HCT116 (cell line): Measurements from ENCODE around the gene UMODL1. TPM values are rescaled to one million over a fixed set of nuclear protein-coding genes. Genes with fewer than 3 reads are reported as not detected.

Experiments used
- ATAC-seq: fragments of 200-7000 bp; cut with Tn5 transposase; 2 replicates; pipeline ENCODE4 v1.9.1; 2020; ENCODE audit warnings: mild to moderate bottlenecking, moderate library complexity
- BruUV-seq: library from RNA; stranded (reverse); fragments of 400-500 nt; replicated peaks from 2 replicates; lab custom pipeline; 2021; lab: Mats Ljungman, UMichigan
- CTCF ChIA-PET: fragments of 300-600 bp; sonication (Branson Sonifier 250); formaldehyde crosslinking; loops from one replicate; lab custom pipeline; 2021; ENCODE audit warnings: antibody characterized with exemption; lab: Charles Lee
- POLR2A ChIA-PET: fragments of 300-600, 350-600 bp; sonication (Branson Sonifier 250); formaldehyde crosslinking; loops from one replicate; lab custom pipeline; 2021; ENCODE audit warnings: antibody characterized with exemption; lab: Charles Lee
- RAD21 ChIA-PET, 2 experiments: fragments of 300-600 bp; sonication (Branson Sonifier 250); formaldehyde crosslinking; loops; one replicate each; lab custom pipeline; 2023; ENCODE audit warnings: low total read pairs in 2 of 2; ENCODE audit not compliant: uncharacterized antibody in 2 of 2, unreplicated experiment in 2 of 2, low non-redundant PET in 1 of 2; lab: Charles Lee
- DNase-seq: peaks from one replicate; pipeline ENCODE4 v3.0.0-alpha.2; 2010; ENCODE audit warnings: low read depth, low spot score
- H2AFZ ChIP-seq: fragments of 200-600 bp; shearing (Covaris generic), sonication (generic); 2 replicates; pipeline ENCODE4 v1.6.1; 2017; ENCODE audit warnings: low read depth, mixed run types, mixed read lengths, antibody characterized with exemption, low read length; ENCODE audit not compliant: poor library complexity, severe bottlenecking
- H3K27ac ChIP-seq: 2 replicates; pipeline ENCODE4 v1.5.1; 2012; ENCODE audit warnings: low read depth, low read length
- H3K27me3 ChIP-seq: fragments of 200-600 bp; sonication (generic); 2 replicates; pipeline ENCODE4 v1.6.1; 2016; ENCODE audit warnings: mixed run types, low read length, mixed read lengths; ENCODE audit not compliant: insufficient read depth
- H3K36me3 ChIP-seq, 2 experiments: fragments of 200-500 bp in 1 of 2; fragments of 200-600 bp in 1 of 2; sonication (Bioruptor generic) in 1 of 2; sonication (generic) in 1 of 2; 2 replicates each; pipeline versions ENCODE4 v1.5.1 to v1.6.1; 2014 to 2016; ENCODE audit warnings: low read length in 2 of 2, inconsistent platforms in 1 of 2, mixed read lengths in 1 of 2, mixed run types in 1 of 2; ENCODE audit not compliant: insufficient read depth in 2 of 2, control insufficient read depth in 1 of 2
- H3K4me1 ChIP-seq, 2 experiments: fragments of 200-600 bp in 1 of 2; sonication (generic) in 1 of 2; 2 replicates each; pipeline versions ENCODE4 v1.5.1 to v1.6.1; 2012 to 2017; ENCODE audit warnings: low read length in 2 of 2, inconsistent platforms in 1 of 2, mild to moderate bottlenecking in 1 of 2, mixed read lengths in 1 of 2, mixed run types in 1 of 2, moderate library complexity in 1 of 2; ENCODE audit not compliant: insufficient read depth in 2 of 2, control insufficient read depth in 1 of 2
- H3K4me2 ChIP-seq: fragments of 200-600 bp; sonication (generic); 2 replicates; pipeline ENCODE4 v1.6.1; 2017; ENCODE audit warnings: mixed run types, low read length, mixed read lengths
- H3K4me3 ChIP-seq, 2 experiments: fragments of 200-600 bp in 1 of 2; sonication (generic) in 1 of 2; replicated peaks in 1 of 2; 2 replicates each; pipeline ENCODE4 v1.5.1; 2011 to 2016; ENCODE audit warnings: low read length in 2 of 2, control low read depth in 1 of 2, low read depth in 1 of 2, mild to moderate bottlenecking in 1 of 2, mixed read lengths in 1 of 2, mixed run types in 1 of 2
- H3K79me2 ChIP-seq: fragments of 200-600 bp; sonication (generic); 2 replicates; pipeline ENCODE4 v1.6.1; 2017; ENCODE audit warnings: mild to moderate bottlenecking, mixed run types, low read length, moderate library complexity, mixed read lengths; ENCODE audit not compliant: insufficient read depth
- H3K9ac ChIP-seq: fragments of 200-600 bp; sonication (generic); 2 replicates; pipeline ENCODE4 v1.6.1; 2016; ENCODE audit warnings: low read length, mixed read lengths
- H3K9me2 ChIP-seq: fragments of 200-600 bp; sonication (generic), shearing (Covaris generic); 2 replicates; pipeline ENCODE4 v1.6.1; 2017; ENCODE audit warnings: mixed run types, mild to moderate bottlenecking, moderate library complexity; ENCODE audit not compliant: insufficient read depth
- H3K9me3 ChIP-seq, 2 experiments: fragments of 200-500 bp in 1 of 2; fragments of 200-600 bp in 1 of 2; sonication (Bioruptor generic) in 1 of 2; sonication (generic) in 1 of 2; 2 replicates each; pipeline ENCODE4 v1.6.1; 2014 to 2017; ENCODE audit warnings: low read length in 2 of 2, mixed read lengths in 2 of 2, inconsistent platforms in 1 of 2, low read depth in 1 of 2, mild to moderate bottlenecking in 1 of 2, mixed run types in 1 of 2, moderate library complexity in 1 of 2; ENCODE audit not compliant: control insufficient read depth in 1 of 2, insufficient read depth in 1 of 2
- H4K20me1 ChIP-seq: fragments of 200-600 bp; sonication (generic), shearing (Covaris generic); 2 replicates; pipeline ENCODE4 v1.6.1; 2017; ENCODE audit warnings: mixed run types, mild to moderate bottlenecking, moderate library complexity; ENCODE audit not compliant: insufficient read depth
- CEBPB ChIP-seq: IDR thresholded peaks from 2 replicates; pipeline ENCODE4 v1.6.1; 2012; ENCODE audit warnings: low read depth
- EGR1 ChIP-seq: IDR thresholded peaks from 2 replicates; pipeline ENCODE4 v1.6.1; 2012; ENCODE audit warnings: low read depth
- ELF1 ChIP-seq: IDR thresholded peaks from 2 replicates; pipeline ENCODE4 v1.6.1; 2012; ENCODE audit warnings: low read depth, borderline replicate concordance
- EZH2 ChIP-seq: fragments of 200-600 bp; sonication (generic); IDR thresholded peaks from 2 replicates; pipeline ENCODE4 v1.6.1; 2017; ENCODE audit warnings: antibody characterized with exemption, mixed run types
- EZH2phosphoT487 ChIP-seq: fragments of 200-600 bp; IDR thresholded peaks from 2 replicates; pipeline ENCODE4 v1.6.1; 2018; ENCODE audit warnings: antibody characterized with exemption, borderline replicate concordance
- FOSL1 ChIP-seq: IDR thresholded peaks from 2 replicates; pipeline ENCODE4 v1.6.1; 2012; ENCODE audit warnings: low read depth
- JUND ChIP-seq: IDR thresholded peaks from 2 replicates; pipeline ENCODE4 v1.6.1; 2012
- POLR2A ChIP-seq: IDR thresholded peaks from 2 replicates; pipeline ENCODE4 v1.7.0; 2011; ENCODE audit warnings: borderline replicate concordance; ENCODE audit not compliant: insufficient read depth, insufficient read length; ENCODE audit errors: extremely low read depth
- TCF7L2 ChIP-seq: IDR thresholded peaks from 2 replicates; pipeline ENCODE4 v1.7.0; 2011; ENCODE audit warnings: borderline replicate concordance, inconsistent platforms; ENCODE audit not compliant: insufficient read depth, insufficient read length; ENCODE audit errors: extremely low read depth
- ZFX ChIP-seq: fragments of 450-650 bp; IDR thresholded peaks from 2 replicates; pipeline ENCODE4 v1.6.1; 2017
- intact Hi-C: fragments of 100-400 bp; cut with micrococcal nuclease; formaldehyde crosslinking; loops from 2 replicates; pipeline ENCODE4 v1.10.0; 2022
- total RNA-seq: library from RNA; stranded (reverse); gene quantifications from one replicate; pipeline ENCODE4 v1.2.1, GENCODE V29; 2021; ENCODE audit not compliant: unreplicated experiment
- TF ChIP-seq, protein P1 (sequence below): IDR thresholded peaks from 2 replicates; pipeline ENCODE4 v1.6.1; 2012
- TF ChIP-seq, protein P2 (sequence below), 3 experiments: fragments of 200-600 bp in 1 of 3; sonication (generic) in 1 of 3; IDR thresholded peaks in 2 of 3; conservative IDR thresholded peaks in 1 of 3; 2 replicates each; pipeline ENCODE4 v1.5.1; 2012 to 2017; ENCODE audit warnings: low read depth in 2 of 3, low read length in 2 of 3, antibody characterized with exemption in 1 of 3, borderline replicate concordance in 1 of 3, control low read depth in 1 of 3, mild to moderate bottlenecking in 1 of 3, mixed read lengths in 1 of 3, mixed run types in 1 of 3, moderate library complexity in 1 of 3; ENCODE audit not compliant: insufficient read depth in 1 of 3
- TF ChIP-seq, protein P3 (sequence below): IDR thresholded peaks from 2 replicates; pipeline ENCODE4 v1.6.1; 2011; ENCODE audit warnings: mild to moderate bottlenecking, low read length, moderate library complexity; ENCODE audit not compliant: insufficient replicate concordance; ENCODE audit errors: extremely low read depth
- TF ChIP-seq, protein P4 (sequence below): IDR thresholded peaks from 2 replicates; pipeline ENCODE4 v1.6.1; 2012

The UMODL1 gene
- total RNA-seq, 1 experiment from 2014 or later, result not detected

DNA sequence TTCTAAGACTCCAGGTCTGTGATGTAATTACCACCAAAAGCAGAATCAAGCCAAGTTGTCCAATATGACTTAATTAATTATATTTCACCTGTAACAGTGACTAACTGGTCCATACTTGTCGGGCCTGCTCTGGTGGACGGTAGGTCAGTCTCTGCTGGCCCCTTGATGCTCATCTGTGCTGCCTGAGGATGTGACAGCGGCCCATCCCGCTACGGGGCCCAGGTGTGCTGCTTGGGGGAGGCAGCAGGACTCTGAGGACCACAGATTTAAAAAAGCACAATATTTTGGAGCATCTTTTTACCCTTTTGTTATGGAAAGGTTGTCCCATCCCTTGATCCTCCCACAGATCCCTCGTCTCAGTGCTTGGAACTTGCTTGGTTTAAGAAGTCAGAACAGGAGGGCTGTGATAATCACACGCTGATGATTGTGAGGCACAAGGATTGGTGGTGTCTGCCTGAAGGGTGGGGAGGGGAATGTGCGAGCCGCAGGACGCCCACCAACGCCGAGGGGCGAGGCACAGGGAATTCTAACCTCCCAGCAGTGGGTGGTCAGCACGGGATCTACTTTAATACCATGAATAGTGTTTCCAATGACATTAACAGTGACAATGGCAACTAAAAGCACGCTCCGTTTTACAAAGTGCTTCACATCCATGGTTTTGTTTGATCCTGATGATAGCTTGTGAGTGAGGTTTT lies 27.8 kb upstream of the UMODL1 start:
- RAD21 ChIA-PET, result no interaction called here
- H2AFZ ChIP-seq, result no peak overlapping the region
- H4K20me1 ChIP-seq, result no peaks in the 10 kb centered on the region
- ATAC-seq (no peak), DNase-seq (no peak)
- H3K27me3 ChIP-seq, result no peaks in the 10 kb centered on the region
- H3K9ac ChIP-seq, result no peak overlapping the region
- intact Hi-C loops, result no loop called here
- TF ChIP-seq, protein P1, sequence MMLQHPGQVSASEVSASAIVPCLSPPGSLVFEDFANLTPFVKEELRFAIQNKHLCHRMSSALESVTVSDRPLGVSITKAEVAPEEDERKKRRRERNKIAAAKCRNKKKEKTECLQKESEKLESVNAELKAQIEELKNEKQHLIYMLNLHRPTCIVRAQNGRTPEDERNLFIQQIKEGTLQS, result no peak
- TF ChIP-seq POLR2A (no peak), EGR1 (no peak), FOSL1 (no peak), EZH2 (no peak)
- TF ChIP-seq, protein P2, sequence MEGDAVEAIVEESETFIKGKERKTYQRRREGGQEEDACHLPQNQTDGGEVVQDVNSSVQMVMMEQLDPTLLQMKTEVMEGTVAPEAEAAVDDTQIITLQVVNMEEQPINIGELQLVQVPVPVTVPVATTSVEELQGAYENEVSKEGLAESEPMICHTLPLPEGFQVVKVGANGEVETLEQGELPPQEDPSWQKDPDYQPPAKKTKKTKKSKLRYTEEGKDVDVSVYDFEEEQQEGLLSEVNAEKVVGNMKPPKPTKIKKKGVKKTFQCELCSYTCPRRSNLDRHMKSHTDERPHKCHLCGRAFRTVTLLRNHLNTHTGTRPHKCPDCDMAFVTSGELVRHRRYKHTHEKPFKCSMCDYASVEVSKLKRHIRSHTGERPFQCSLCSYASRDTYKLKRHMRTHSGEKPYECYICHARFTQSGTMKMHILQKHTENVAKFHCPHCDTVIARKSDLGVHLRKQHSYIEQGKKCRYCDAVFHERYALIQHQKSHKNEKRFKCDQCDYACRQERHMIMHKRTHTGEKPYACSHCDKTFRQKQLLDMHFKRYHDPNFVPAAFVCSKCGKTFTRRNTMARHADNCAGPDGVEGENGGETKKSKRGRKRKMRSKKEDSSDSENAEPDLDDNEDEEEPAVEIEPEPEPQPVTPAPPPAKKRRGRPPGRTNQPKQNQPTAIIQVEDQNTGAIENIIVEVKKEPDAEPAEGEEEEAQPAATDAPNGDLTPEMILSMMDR (IDR thresholded peaks at IDR 0.05 in 2 of 3, conservative IDR thresholded peaks at IDR 0.05 in 1 of 3; ENCODE audit: borderline replicate concordance in 1 of 3, insufficient read depth in 1 of 3, low read depth in 2 of 3, low read length in 2 of 3), result no peak
- no peak overlapping the region for H3K4me2 ChIP-seq
- no peak overlapping the region for H3K4me3 ChIP-seq
- POLR2A ChIA-PET, result interaction anchor here (1.4 kb wide), 1 partner anchor 34 kb away, joined by 3 read pairs; no protein-coding TSS in a partner anchor
- H3K9me3 ChIP-seq, result no peaks in the 10 kb centered on the region
- no peak overlapping the region for H3K27ac ChIP-seq
- peaks cover 11 to 20% of the 10 kb centered on the region in 2 experiments for H3K4me1 ChIP-seq
- no peaks in the 10 kb centered on the region for H3K79me2 ChIP-seq
- CTCF ChIA-PET, result no interaction called here
- BruUV-seq, result no TSS peak
- no peaks in the 10 kb centered on the region for H3K9me2 ChIP-seq
- H3K36me3 ChIP-seq, result no peaks in the 10 kb centered on the region

DNA sequence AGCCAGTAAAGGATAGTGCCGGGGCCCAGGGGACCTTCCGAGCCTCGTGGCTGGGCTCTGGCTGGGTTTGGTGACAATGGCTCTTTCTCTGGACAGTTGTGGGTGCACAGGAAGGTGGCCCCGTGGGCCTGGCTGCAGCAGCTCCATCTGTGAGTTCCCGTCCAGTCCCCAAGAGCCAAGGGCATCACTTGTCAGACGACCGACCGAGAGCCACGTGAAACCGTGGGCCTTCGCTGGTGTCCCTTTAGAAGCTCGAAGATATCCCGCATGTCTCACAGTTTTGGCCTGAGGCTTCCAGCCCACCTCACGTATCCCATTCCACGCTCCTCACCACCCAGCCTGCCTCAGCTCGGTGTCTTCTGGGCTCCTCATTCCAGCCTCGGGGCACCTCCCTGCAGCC lies 27.2 kb upstream of the UMODL1 start:
- intact Hi-C loops, result no loop called here
- ChIA-PET CTCF (no interaction called here), POLR2A (interaction anchor here (1.4 kb wide), 1 partner anchor 34 kb away, joined by 3 read pairs; no protein-coding TSS in a partner anchor), RAD21 (no interaction called here)
- Histone ChIP-seq H3K27me3 (no peaks in the 10 kb centered on the region), H2AFZ (no peak overlapping the region), H3K36me3 (no peaks in the 10 kb centered on the region), H3K9me2 (no peaks in the 10 kb centered on the region), H3K79me2 (no peaks in the 10 kb centered on the region), H4K20me1 (no peaks in the 10 kb centered on the region), H3K4me2 (no peak overlapping the region), H3K9me3 (no peaks in the 10 kb centered on the region), H3K4me1 (peaks cover 11 to 20% of the 10 kb centered on the region in 2 experiments), H3K4me3 (no peak overlapping the region), H3K9ac (no peak overlapping the region), H3K27ac (no peak overlapping the region)
- no TSS peak for BruUV-seq
- no peak for DNase-seq
- ATAC-seq, result no peak
- TF ChIP-seq TCF7L2 (no peak), ZFX (no peak), CEBPB (no peak), EZH2phosphoT487 (no peak), ELF1 (no peak), JUND (no peak)
- TF ChIP-seq, protein P3, sequence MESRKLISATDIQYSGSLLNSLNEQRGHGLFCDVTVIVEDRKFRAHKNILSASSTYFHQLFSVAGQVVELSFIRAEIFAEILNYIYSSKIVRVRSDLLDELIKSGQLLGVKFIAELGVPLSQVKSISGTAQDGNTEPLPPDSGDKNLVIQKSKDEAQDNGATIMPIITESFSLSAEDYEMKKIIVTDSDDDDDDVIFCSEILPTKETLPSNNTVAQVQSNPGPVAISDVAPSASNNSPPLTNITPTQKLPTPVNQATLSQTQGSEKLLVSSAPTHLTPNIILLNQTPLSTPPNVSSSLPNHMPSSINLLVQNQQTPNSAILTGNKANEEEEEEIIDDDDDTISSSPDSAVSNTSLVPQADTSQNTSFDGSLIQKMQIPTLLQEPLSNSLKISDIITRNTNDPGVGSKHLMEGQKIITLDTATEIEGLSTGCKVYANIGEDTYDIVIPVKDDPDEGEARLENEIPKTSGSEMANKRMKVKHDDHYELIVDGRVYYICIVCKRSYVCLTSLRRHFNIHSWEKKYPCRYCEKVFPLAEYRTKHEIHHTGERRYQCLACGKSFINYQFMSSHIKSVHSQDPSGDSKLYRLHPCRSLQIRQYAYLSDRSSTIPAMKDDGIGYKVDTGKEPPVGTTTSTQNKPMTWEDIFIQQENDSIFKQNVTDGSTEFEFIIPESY, result no peak
- TF ChIP-seq, protein P4, sequence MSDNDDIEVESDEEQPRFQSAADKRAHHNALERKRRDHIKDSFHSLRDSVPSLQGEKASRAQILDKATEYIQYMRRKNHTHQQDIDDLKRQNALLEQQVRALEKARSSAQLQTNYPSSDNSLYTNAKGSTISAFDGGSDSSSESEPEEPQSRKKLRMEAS, result no peak
